T-cell (primary cell): ENCODE measurements around the gene TES. TPM values are rescaled to one million over a fixed set of nuclear protein-coding genes. Genes with fewer than 3 reads are reported as not detected.

Source experiments
- ATAC-seq, 4 experiments: fragments of 200-7000 bp in 3 of 4; fragments of 150-1000 bp in 1 of 4; cut with Tn5 transposase; replicated peaks in 1 of 4; 1 replicate in 3 of 4; 2 replicates in 1 of 4; pipeline ENCODE4 v1.10.0; 2021; ENCODE audit warnings: moderate library complexity in 3 of 4, mild to moderate bottlenecking in 2 of 4, moderate number of reproducible peaks in 1 of 4
- CTCF ChIA-PET, 2 donors: fragments of 300-600 bp; sonication (Branson Sonifier 250); formaldehyde crosslinking; loops; one replicate each; lab custom pipeline; 2022; ENCODE audit warnings: antibody characterized with exemption in 2 of 2; lab: Charles Lee
- POLR2A ChIA-PET, 2 donors: fragments of 300-600 bp; sonication (Branson Sonifier 250); formaldehyde crosslinking; loops; one replicate each; lab custom pipeline; 2022; ENCODE audit warnings: antibody characterized with exemption in 2 of 2; lab: Charles Lee
- DNase-seq, 35 experiments: peaks; one replicate each; pipeline versions ENCODE4 v3.0.0 to v3.0.0-alpha.2; 2013 to 2023
- H3K27ac ChIP-seq: one replicate; pipeline ENCODE4 v1.5.1; 2013; ENCODE audit warnings: low read length
- H3K27me3 ChIP-seq, 2 experiments: replicated peaks in 1 of 2; 1 replicate in 1 of 2; 2 replicates in 1 of 2; pipeline versions ENCODE4 v1.6.1 to v1.7.0; 2013; ENCODE audit warnings: low read length in 1 of 2, mixed read lengths in 1 of 2; ENCODE audit not compliant: control insufficient read depth in 2 of 2, insufficient read depth in 2 of 2; ENCODE audit errors: extremely low read depth in 1 of 2
- H3K36me3 ChIP-seq, 2 donors: 1 replicate in 1 of 2; 2 replicates in 1 of 2; pipeline versions ENCODE4 v1.6.1 to v1.7.0; 2013; ENCODE audit warnings: low read length in 1 of 2; ENCODE audit not compliant: control insufficient read depth in 2 of 2, insufficient read depth in 1 of 2; ENCODE audit errors: extremely low read depth in 1 of 2
- H3K4me1 ChIP-seq, 2 experiments: 1 replicate in 1 of 2; 2 replicates in 1 of 2; pipeline versions ENCODE4 v1.6.1 to v1.7.0; 2013; ENCODE audit warnings: low read length in 2 of 2, mixed read lengths in 1 of 2; ENCODE audit not compliant: insufficient read depth in 2 of 2, control insufficient read depth in 1 of 2; ENCODE audit errors: extremely low read depth in 1 of 2
- H3K4me3 ChIP-seq, 2 donors: 1 replicate in 1 of 2; 2 replicates in 1 of 2; pipeline versions ENCODE4 v1.5.1 to v1.7.0; 2013; ENCODE audit warnings: mild to moderate bottlenecking in 2 of 2, low read length in 1 of 2, moderate library complexity in 1 of 2; ENCODE audit not compliant: control insufficient read depth in 1 of 2; ENCODE audit errors: extremely low read depth in 1 of 2
- H3K9me3 ChIP-seq: 2 replicates; pipeline ENCODE4 v1.7.0; 2013
- H3K27ac Mint-ChIP-seq, 2 donors: one replicate each; pipeline ENCODE4 v1.8.0; 2020 to 2021; ENCODE audit warnings: mild to moderate bottlenecking in 2 of 2, mixed read lengths in 2 of 2
- H3K27me3 Mint-ChIP-seq, 2 donors: one replicate each; pipeline ENCODE4 v1.8.0; 2021 to 2022; ENCODE audit warnings: mixed read lengths in 2 of 2
- H3K36me3 Mint-ChIP-seq: one replicate; pipeline ENCODE4 v1.8.0; 2021; ENCODE audit warnings: mixed read lengths
- H3K4me1 Mint-ChIP-seq, 3 donors: one replicate each; pipeline ENCODE4 v1.8.0; 2020 to 2022; ENCODE audit warnings: mixed read lengths in 3 of 3, mild to moderate bottlenecking in 1 of 3
- H3K4me3 Mint-ChIP-seq, 3 donors: one replicate each; pipeline ENCODE4 v1.8.0; 2020 to 2022; ENCODE audit warnings: mild to moderate bottlenecking in 3 of 3, mixed read lengths in 3 of 3, moderate library complexity in 3 of 3
- H3K9me3 Mint-ChIP-seq, 3 donors: one replicate each; pipeline ENCODE4 v1.8.0; 2020 to 2022; ENCODE audit warnings: mixed read lengths in 3 of 3
- WGBS: methylation state at CpG from one replicate; pipeline ENCODE4 v1.1.5; 2013; ENCODE audit warnings: missing lambda C conversion rate; ENCODE audit not compliant: insufficient coverage; 5-methylcytosine and 5-hydroxymethylcytosine counted together
- total RNA-seq, 35 experiments: library from RNA in 6 of 35; stranded (reverse) in 6 of 35; fragments of 120-200 nt in 1 of 35; gene quantifications; one replicate each; pipeline versions ENCODE4 v1.2.1 to v1.2.4 and lab custom pipeline; 2013 to 2026

TES gene
- total RNA-seq, 5 donors from 2014 or later (not counting 1 experiment from before 2014, with no cell fraction given), result 101 to 132 (median 117) TPM

GRCh38 chr7:116165717-116166116 is 44.6 kb upstream of the TES start:
- Histone ChIP-seq H3K4me1 (peaks cover 0 to 3% of the 10 kb centered on the region in 2 experiments), H3K27ac (no peak overlapping the region), H3K27me3 (no peaks in the 10 kb centered on the region), H3K4me3 (no peak overlapping the region), H3K9me3 (no peaks in the 10 kb centered on the region), H3K36me3 (no peaks in the 10 kb centered on the region)
- DNase-seq (peak in 1 of 35 experiments; percentile 15), ATAC-seq (no peak)
- Mint-ChIP-seq H3K9me3 (no peaks in the 10 kb centered on the region), H3K4me3 (no peak overlapping the region), H3K4me1 (peaks cover 5 to 12% (median 10%) of the 10 kb centered on the region in 3 donors), H3K27me3 (peaks cover 12 to 17% of the 10 kb centered on the region in 2 donors), H3K27ac (peak overlapping the region in 1 of 2 donors; percentile 18), H3K36me3 (no peaks in the 10 kb centered on the region)
- CTCF ChIA-PET, result interaction anchor here in 1 of 2 donors (2.4 kb wide), 1 partner anchor 70 kb away, joined by 9 read pairs; no protein-coding TSS in a partner anchor
- POLR2A ChIA-PET, result no interaction called here
- WGBS, result no CpG with 5 or more reads among the region's 2 CpGs

- H3K27ac ChIP-seq, result no peak overlapping the region
- H3K27ac Mint-ChIP-seq, result peak overlapping the region in 1 of 2 donors; percentile 18
- no peaks in the 10 kb centered on the region for H3K9me3 ChIP-seq
- H3K27me3 ChIP-seq, result no peaks in the 10 kb centered on the region
- H3K36me3 ChIP-seq, result no peaks in the 10 kb centered on the region
- H3K4me1 Mint-ChIP-seq, result peaks cover 5 to 12% (median 10%) of the 10 kb centered on the region in 3 donors
- ChIA-PET POLR2A (no interaction called here), CTCF (interaction anchor here in 1 of 2 donors (0.5 to 2.4 kb wide), 5 partner anchors 70 to 425 kb away, joined by 3 to 9 read pairs (median 3); no protein-coding TSS in a partner anchor)
- peaks cover 0 to 3% of the 10 kb centered on the region in 2 experiments for H3K4me1 ChIP-seq
- H3K36me3 Mint-ChIP-seq, result no peaks in the 10 kb centered on the region
- peaks cover 13 to 17% of the 10 kb centered on the region in 2 donors for H3K27me3 Mint-ChIP-seq
- H3K9me3 Mint-ChIP-seq, result no peaks in the 10 kb centered on the region
- H3K4me3 ChIP-seq, result no peak overlapping the region
- no peak for ATAC-seq
- DNase-seq, result no peak
- 88% methylated on average over 1 of the region's 2 CpGs for WGBS
- H3K4me3 Mint-ChIP-seq, result no peak overlapping the region
Observed at GRCh38 chr7:116166156-116166555, 44.2 kb upstream of the TES start.

- Histone ChIP-seq H3K4me1 (peaks cover 0 to 3% of the 10 kb centered on the region in 2 experiments), H3K4me3 (no peak overlapping the region), H3K27me3 (no peaks in the 10 kb centered on the region), H3K36me3 (no peaks in the 10 kb centered on the region), H3K27ac (no peak overlapping the region), H3K9me3 (no peaks in the 10 kb centered on the region)
- peaks cover 8 to 20% of the 10 kb centered on the region in 2 donors for H3K27me3 Mint-ChIP-seq
- no peaks in the 10 kb centered on the region for H3K9me3 Mint-ChIP-seq
- no CpG with 5 or more reads among the region's 4 CpGs for WGBS
- peaks cover 5 to 12% (median 10%) of the 10 kb centered on the region in 3 donors for H3K4me1 Mint-ChIP-seq
- H3K4me3 Mint-ChIP-seq, result no peak overlapping the region
- POLR2A ChIA-PET, result no interaction called here
- DNase-seq (peak in 15 of 35 experiments; percentile 3 to 27 (median 10)), ATAC-seq (peak; percentile 43 to 77 (median 68))
- H3K27ac Mint-ChIP-seq, result no peak overlapping the region
- CTCF ChIA-PET, result interaction anchor here (0.5 to 2.4 kb wide), 10 partner anchors 10 to 893 kb away, joined by 3 to 9 read pairs (median 4); no protein-coding TSS in a partner anchor
- H3K36me3 Mint-ChIP-seq, result no peaks in the 10 kb centered on the region
Observed at GRCh38 chr7:116167177-116167576, 43.2 kb upstream of the TES start.

- no peak for ATAC-seq
- Histone ChIP-seq H3K27me3 (no peaks in the 10 kb centered on the region), H3K4me3 (no peak overlapping the region), H3K27ac (no peak overlapping the region), H3K4me1 (peaks cover 0 to 3% of the 10 kb centered on the region in 2 experiments), H3K36me3 (no peaks in the 10 kb centered on the region), H3K9me3 (no peaks in the 10 kb centered on the region)
- Mint-ChIP-seq H3K4me1 (peaks cover 5 to 12% (median 9%) of the 10 kb centered on the region in 3 donors), H3K9me3 (no peaks in the 10 kb centered on the region), H3K27me3 (peaks cover 8 to 10% of the 10 kb centered on the region in 2 donors), H3K27ac (no peak overlapping the region), H3K4me3 (no peak overlapping the region), H3K36me3 (no peaks in the 10 kb centered on the region)
- WGBS, result no CpG with 5 or more reads among the region's 1 CpG
- ChIA-PET POLR2A (no interaction called here), CTCF (interaction anchor here in 1 of 2 donors (0.6 to 2.7 kb wide), 4 partner anchors 10 to 422 kb away, joined by 3 to 15 read pairs (median 3); no protein-coding TSS in a partner anchor)
- no peak for DNase-seq
Observed at GRCh38 chr7:116169060-116169459, 41.3 kb upstream of the TES start.

- Mint-ChIP-seq H3K9me3 (peaks cover 0 to 3% (median under 1%) of the 10 kb centered on the region in 3 donors), H3K4me1 (peaks cover 5 to 12% (median 9%) of the 10 kb centered on the region in 3 donors), H3K36me3 (no peaks in the 10 kb centered on the region), H3K4me3 (no peak overlapping the region), H3K27ac (no peak overlapping the region), H3K27me3 (peaks cover 8 to 9% of the 10 kb centered on the region in 2 donors)
- ATAC-seq (no peak), DNase-seq (no peak)
- ChIA-PET POLR2A (no interaction called here), CTCF (interaction anchor here (0.6 to 5.3 kb wide), 11 partner anchors 9 to 421 kb away, joined by 3 to 45 read pairs (median 3); no protein-coding TSS in a partner anchor)
- H3K4me1 ChIP-seq, result peaks cover 0 to 3% of the 10 kb centered on the region in 2 experiments
- H3K27ac ChIP-seq, result no peak overlapping the region
- no peaks in the 10 kb centered on the region for H3K9me3 ChIP-seq
- H3K36me3 ChIP-seq, result no peaks in the 10 kb centered on the region
- no peak overlapping the region for H3K4me3 ChIP-seq
- no peaks in the 10 kb centered on the region for H3K27me3 ChIP-seq
Observed at GRCh38 chr7:116170180-116170579, 40.2 kb upstream of the TES start.

GRCh38 chr7:116171094-116171493 is 39.2 kb upstream of the TES start:
- ChIA-PET CTCF (interaction anchor here (0.6 to 5.3 kb wide), 10 partner anchors 9 to 637 kb away, joined by 3 to 45 read pairs (median 8); no protein-coding TSS in a partner anchor), POLR2A (interaction anchor here in 1 of 2 donors (0.5 kb wide), 1 partner anchor 15 kb away, joined by 3 read pairs; no protein-coding TSS in a partner anchor)
- Histone ChIP-seq H3K4me3 (no peak overlapping the region), H3K9me3 (no peaks in the 10 kb centered on the region), H3K27me3 (no peaks in the 10 kb centered on the region), H3K4me1 (peaks cover 0 to 3% of the 10 kb centered on the region in 2 experiments), H3K27ac (no peak overlapping the region), H3K36me3 (no peaks in the 10 kb centered on the region)
- no peak overlapping the region for H3K27ac Mint-ChIP-seq
- DNase-seq, result no peak
- WGBS, result no CpG with 5 or more reads among the region's 2 CpGs
- ATAC-seq, result no peak
- peaks cover 8 to 9% of the 10 kb centered on the region in 2 donors for H3K27me3 Mint-ChIP-seq
- peaks cover 5 to 12% (median 9%) of the 10 kb centered on the region in 3 donors for H3K4me1 Mint-ChIP-seq
- H3K9me3 Mint-ChIP-seq, result peaks cover 0 to 3% (median 3%) of the 10 kb centered on the region in 3 donors
- no peaks in the 10 kb centered on the region for H3K36me3 Mint-ChIP-seq
- no peak overlapping the region for H3K4me3 Mint-ChIP-seq
